ENCODE data around the gene CELF4.

DNA sequence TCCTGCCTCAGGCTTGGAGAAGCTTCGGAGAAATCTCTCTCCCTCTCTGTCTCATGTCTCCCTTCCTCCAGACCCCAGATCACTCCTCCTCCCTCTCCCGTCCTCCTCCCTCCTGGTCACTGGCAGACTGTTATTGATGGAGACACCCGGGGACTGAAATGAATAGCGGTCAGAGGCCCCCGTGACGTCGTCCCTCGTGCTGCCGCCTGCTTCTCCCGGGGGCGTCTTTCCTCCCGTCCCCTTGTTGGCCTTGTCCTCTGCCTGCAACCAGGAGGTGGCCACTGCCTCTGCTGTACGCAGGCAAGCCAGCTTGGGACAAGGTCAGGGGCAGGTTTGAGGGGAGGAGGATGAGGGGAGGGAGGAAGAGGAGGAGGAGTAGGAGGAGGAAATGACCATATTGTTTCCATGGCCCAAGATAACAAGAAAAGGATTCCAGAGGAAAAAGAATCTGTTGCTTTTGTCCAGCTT is 78.2 kb downstream of the CELF4 start:
- TF ChIP-seq EZH2 (IDR thresholded peaks at IDR 0.05) (no peak), POLR2AphosphoS5 (IDR thresholded peaks at IDR 0.05; ENCODE audit: borderline replicate concordance, low read depth, low read length) (no peak)

All from SK-N-MC (cell line).